Measurements from ENCODE around the gene ZNF85. TPM values are rescaled to one million over a fixed set of nuclear protein-coding genes. Genes with fewer than 3 reads are reported as not detected.
"Not testable (repeated sequence)": the region's sequence is repeated elsewhere in the genome, so short reads cannot be mapped to it uniquely, and the experiment has no call there.

ZNF85 gene
- total RNA-seq, 4 donors from 2014 or later, result 3.0 to 7.6 (median 5.2) TPM

DNA sequence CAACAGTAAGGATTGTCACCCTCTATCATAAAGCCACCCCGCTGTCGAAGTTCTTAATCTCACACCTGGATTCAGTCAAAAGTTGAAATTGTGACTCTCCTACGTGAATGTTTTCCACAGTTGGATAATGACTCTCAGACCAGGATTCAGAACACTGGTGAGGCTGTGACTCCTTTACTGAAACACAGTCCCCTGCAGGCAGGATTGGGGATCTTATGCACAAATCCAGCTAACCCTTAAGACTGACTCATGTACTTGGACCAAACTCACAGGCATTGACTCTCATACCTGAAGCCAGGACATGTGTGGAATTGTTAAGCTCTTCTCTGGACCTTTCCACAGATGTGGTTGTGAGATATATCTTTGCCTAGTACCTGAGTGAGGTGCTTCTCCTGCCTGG, 46.8 kb downstream of the ZNF85 start:
- Histone ChIP-seq H3K27ac (no peak overlapping the region), H3K36me3 (no peaks in the 10 kb centered on the region), H3K4me3 (no peak overlapping the region), H3K9me3 (no peaks in the 10 kb centered on the region), H3K27me3 (no peaks in the 10 kb centered on the region), H3K4me1 (no peaks in the 10 kb centered on the region)
- no peak for DNase-seq (ENCODE audit: low spot score in 2 of 2)
- no peak for TF ChIP-seq EP300 (IDR thresholded peaks at IDR 0.05)
- TF ChIP-seq POLR2AphosphoS5 (IDR thresholded peaks at IDR 0.05), result no peak
- no peak for TF ChIP-seq POLR2A (IDR thresholded peaks at IDR 0.05)
- no peak for TF ChIP-seq CTCF (IDR thresholded peaks at IDR 0.05)
- WGBS, result 86% methylated on average over 3 of the region's 3 CpGs

- 94% methylated on average over 2 of the region's 2 CpGs for WGBS
- H3K36me3 ChIP-seq; H3K4me3 ChIP-seq; H3K27me3 ChIP-seq; DNase-seq (ENCODE audit: low spot score in 2 of 2); H3K4me1 ChIP-seq; H3K27ac ChIP-seq: not testable (repeated sequence)
- peaks cover 13% of the 10 kb centered on the region for H3K9me3 ChIP-seq
Observed at GRCh38 chr19:20992788-20993187, 69.7 kb downstream of the ZNF85 start.

DNA sequence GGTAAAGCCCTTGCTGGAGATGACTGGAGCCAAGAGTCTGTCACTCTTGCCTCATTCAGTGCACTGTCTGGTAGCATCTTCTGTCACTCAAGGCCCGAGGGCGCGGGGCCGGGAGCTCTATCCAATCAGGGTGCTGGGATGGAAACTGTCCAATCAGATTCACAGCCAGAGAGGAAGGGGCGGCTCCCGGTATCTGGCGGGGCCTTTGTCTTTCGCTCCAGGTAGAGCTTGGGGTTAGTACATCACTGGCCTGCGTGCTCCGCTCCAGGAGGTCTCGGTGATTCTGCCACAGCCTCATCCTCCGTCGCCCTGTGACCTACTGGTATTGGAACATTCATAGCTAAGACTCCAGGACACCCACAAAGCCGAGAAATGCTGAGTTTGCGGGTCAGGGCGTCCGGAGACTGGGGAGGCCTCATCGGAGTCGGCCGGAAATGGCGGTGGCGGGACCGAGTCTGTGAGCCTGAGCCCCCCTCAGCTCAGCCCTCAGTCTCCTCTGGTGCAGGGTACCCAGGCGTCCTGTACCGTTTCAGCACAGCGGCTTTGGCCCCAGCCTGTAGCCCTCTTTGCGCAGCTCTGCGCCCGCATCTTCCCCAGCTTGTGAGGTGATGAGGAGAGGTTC, 76.8 kb downstream of the ZNF85 start:
- H3K4me3 ChIP-seq, result peak overlapping the region; percentile 45

More for the DNA sequence above, 76.8 kb downstream of the ZNF85 start:
- 4% methylated on average over 20 of the region's 29 CpGs for WGBS
- Histone ChIP-seq H3K27me3 (no peaks in the 10 kb centered on the region), H3K9me3 (no peaks in the 10 kb centered on the region), H3K36me3 (no peaks in the 10 kb centered on the region), H3K4me1 (peaks cover 8% of the 10 kb centered on the region), H3K27ac (no peak overlapping the region)
- TF ChIP-seq POLR2A (IDR thresholded peaks at IDR 0.05) (no peak), POLR2AphosphoS5 (IDR thresholded peaks at IDR 0.05) (no peak), EP300 (IDR thresholded peaks at IDR 0.05) (no peak), CTCF (IDR thresholded peaks at IDR 0.05) (no peak)
- peak; percentile 79 to 90 for DNase-seq (ENCODE audit: low spot score in 2 of 2)

Other genes starting within 250 kb of the ZNF85 start
- 10 to 100 TPM in 2 of 4 donors, 1 to 10 TPM in 2; 6.4 to 10.7 (median 10.1) TPM for gene ZNF66, start 146.9 kb upstream of the ZNF85 start, total RNA-seq
- gene ZNF430, start 97.4 kb downstream of the ZNF85 start, total RNA-seq, result 10 to 100 TPM; 22.0 to 36.0 (median 26.7) TPM
- gene ZNF714, start 159.0 kb downstream of the ZNF85 start, total RNA-seq, result 10 to 100 TPM in 2 of 4 donors, 1 to 10 TPM in 2; 8.2 to 15.4 (median 10.2) TPM
- gene ZNF431, start 218.8 kb downstream of the ZNF85 start, total RNA-seq, result 10 to 100 TPM; 18.6 to 50.1 (median 37.9) TPM

Data from suprapubic skin (tissue), 4 donors.